H1 (cell line): ENCODE data around the gene DYNC1LI1. TPM values are rescaled to one million over a fixed set of nuclear protein-coding genes. Genes with fewer than 3 reads are reported as not detected.

Experiments used
- CTCF ChIA-PET: fragments of 300-600 bp; sonication (Branson Sonifier 250); formaldehyde crosslinking; loops from one replicate; lab custom pipeline; 2021; ENCODE audit not compliant: partially characterized antibody; lab: Charles Lee
- POLR2A ChIA-PET: fragments of 300-600 bp; sonication (Branson Sonifier 250); formaldehyde crosslinking; loops from one replicate; lab custom pipeline; 2021; ENCODE audit warnings: inconsistent platforms; ENCODE audit not compliant: partially characterized antibody; lab: Charles Lee
- DNase-seq, 2 experiments: peaks; one replicate each; pipeline versions ENCODE4 v3.0.0 to v3.0.0-alpha.2; 2010 to 2022; ENCODE audit warnings: low spot score in 2 of 2, low read depth in 1 of 2, mixed read lengths in 1 of 2
- FAIRE-seq: peaks from 2 replicates; lab custom pipeline; 2011; peaks lifted over from hg19 to GRCh38; lab: Jason Lieb, UNC
- H2AFZ ChIP-seq: 2 replicates; pipeline ENCODE4 v1.8.1; 2012; ENCODE audit warnings: low read length, inconsistent platforms
- H2AK5ac ChIP-seq: 2 replicates; pipeline ENCODE4 v1.6.1; 2013; ENCODE audit warnings: low read depth, low read length
- H2BK120ac ChIP-seq: replicated peaks from 2 replicates; pipeline ENCODE3; 2013; ENCODE audit warnings: low read depth, low read length, inconsistent platforms
- H2BK12ac ChIP-seq: 2 replicates; pipeline ENCODE4 v1.6.1; 2013; ENCODE audit warnings: low read depth, low read length
- H2BK15ac ChIP-seq: 2 replicates; pipeline ENCODE4 v1.6.1; 2013; ENCODE audit warnings: low read length
- H2BK20ac ChIP-seq: 2 replicates; pipeline ENCODE4 v1.6.1; 2013; ENCODE audit warnings: low read length
- H2BK5ac ChIP-seq: 2 replicates; pipeline ENCODE4 v1.6.1; 2013; ENCODE audit warnings: low read depth, low read length
- H3K14ac ChIP-seq: 2 replicates; pipeline ENCODE4 v1.6.1; 2013; ENCODE audit warnings: inconsistent platforms; ENCODE audit not compliant: insufficient read length
- H3K18ac ChIP-seq: 2 replicates; pipeline ENCODE4 v1.6.1; 2013; ENCODE audit warnings: low read length; ENCODE audit errors: extremely low read depth
- H3K23ac ChIP-seq: 2 replicates; pipeline ENCODE4 v1.6.1; 2013; ENCODE audit warnings: inconsistent platforms; ENCODE audit not compliant: insufficient read length
- H3K23me2 ChIP-seq: 2 replicates; pipeline ENCODE4 v1.6.1; 2013; ENCODE audit warnings: low read depth, low read length
- H3K27ac ChIP-seq: 2 replicates; pipeline ENCODE4 v1.6.1; 2011; ENCODE audit warnings: low read depth, low read length, inconsistent platforms
- H3K27me3 ChIP-seq, 4 experiments: replicated peaks in 1 of 4; 1 replicate in 1 of 4; 2 replicates in 3 of 4; pipeline versions ENCODE4 v1.6.1 to v1.8.1; 2011 to 2013; ENCODE audit warnings: low read length in 3 of 4, mild to moderate bottlenecking in 3 of 4, inconsistent platforms in 2 of 4, mixed read lengths in 2 of 4, moderate library complexity in 1 of 4; ENCODE audit not compliant: control insufficient read depth in 3 of 4, insufficient read depth in 3 of 4; ENCODE audit errors: extremely low read depth in 1 of 4
- H3K36me3 ChIP-seq, 4 experiments: 2 replicates each; pipeline versions ENCODE4 v1.6.1 to v1.8.1; 2011 to 2013; ENCODE audit warnings: mild to moderate bottlenecking in 4 of 4, low read length in 3 of 4, moderate library complexity in 2 of 4, control low read depth in 1 of 4, inconsistent platforms in 1 of 4; ENCODE audit not compliant: insufficient read depth in 4 of 4, control insufficient read depth in 2 of 4
- H3K4ac ChIP-seq: replicated peaks from 2 replicates; pipeline ENCODE3; 2013; ENCODE audit warnings: low read length, low read depth, mixed read lengths, inconsistent platforms; ENCODE audit not compliant: insufficient read length
- H3K4me1 ChIP-seq, 4 experiments: replicated peaks in 1 of 4; 1 replicate in 1 of 4; 2 replicates in 3 of 4; pipeline versions ENCODE4 v1.6.1 to v1.8.1; 2011 to 2013; ENCODE audit warnings: low read length in 3 of 4, inconsistent platforms in 2 of 4, mixed read lengths in 1 of 4; ENCODE audit not compliant: insufficient read depth in 4 of 4, control insufficient read depth in 3 of 4
- H3K4me2 ChIP-seq, 2 experiments: 2 replicates each; pipeline versions ENCODE4 v1.6.1 to v1.8.1; 2011 to 2013; ENCODE audit warnings: low read depth in 2 of 2, low read length in 2 of 2, control low read depth in 1 of 2, inconsistent platforms in 1 of 2, mild to moderate bottlenecking in 1 of 2; ENCODE audit not compliant: insufficient read depth in 1 of 2
- H3K4me3 ChIP-seq, 4 experiments: fragments of 200-600, 300-600 bp in 1 of 4; sonication (generic), shearing (Covaris generic), sonication (Bioruptor Twin) in 1 of 4; 2 replicates each; pipeline versions ENCODE4 v1.5.1 to v1.8.1; 2011 to 2016; ENCODE audit warnings: low read length in 4 of 4, low read depth in 3 of 4, control low read depth in 2 of 4, inconsistent platforms in 2 of 4, mild to moderate bottlenecking in 2 of 4, mixed read lengths in 1 of 4, moderate library complexity in 1 of 4; ENCODE audit not compliant: insufficient read depth in 2 of 4; ENCODE audit errors: extremely low read depth in 1 of 4
- H3K56ac ChIP-seq: replicated peaks from 2 replicates; pipeline ENCODE3; 2013; ENCODE audit warnings: low read depth, mild to moderate bottlenecking, mixed read lengths, low read length, inconsistent platforms; ENCODE audit not compliant: insufficient read length
- H3K79me1 ChIP-seq: 2 replicates; pipeline ENCODE4 v1.6.1; 2013; ENCODE audit warnings: low read depth, low read length, control low read depth
- H3K79me2 ChIP-seq, 2 experiments: 2 replicates each; pipeline versions ENCODE4 v1.6.1 to v1.8.1; 2012 to 2013; ENCODE audit warnings: low read length in 2 of 2, mild to moderate bottlenecking in 2 of 2, inconsistent platforms in 1 of 2; ENCODE audit not compliant: insufficient read depth in 2 of 2, control insufficient read depth in 1 of 2
- H3K9ac ChIP-seq, 4 experiments: replicated peaks in 1 of 4; 1 replicate in 1 of 4; 2 replicates in 3 of 4; pipeline versions ENCODE4 v1.6.1 to v1.8.1; 2011 to 2013; ENCODE audit warnings: low read depth in 3 of 4, low read length in 3 of 4, control low read depth in 2 of 4, mild to moderate bottlenecking in 2 of 4, moderate library complexity in 2 of 4, inconsistent platforms in 1 of 4; ENCODE audit errors: extremely low read depth in 1 of 4
- H3K9me3 ChIP-seq, 2 experiments: 2 replicates each; pipeline versions ENCODE4 v1.6.1 to v1.8.1; 2012 to 2013; ENCODE audit warnings: mild to moderate bottlenecking in 2 of 2, moderate library complexity in 2 of 2, control low read depth in 1 of 2, inconsistent platforms in 1 of 2, low read depth in 1 of 2, low read length in 1 of 2, mixed read lengths in 1 of 2; ENCODE audit not compliant: insufficient read depth in 2 of 2
- H4K20me1 ChIP-seq, 2 experiments: replicated peaks in 1 of 2; 2 replicates each; pipeline versions ENCODE3 to v1.8.1; 2011 to 2013; ENCODE audit warnings: inconsistent platforms in 2 of 2, low read length in 2 of 2, mild to moderate bottlenecking in 1 of 2; ENCODE audit not compliant: insufficient read depth in 2 of 2, control insufficient read depth in 1 of 2
- H4K5ac ChIP-seq: 2 replicates; pipeline ENCODE4 v1.6.1; 2013; ENCODE audit warnings: low read length, low read depth, mixed read lengths, inconsistent platforms; ENCODE audit not compliant: insufficient read length
- H4K8ac ChIP-seq: 2 replicates; pipeline ENCODE4 v1.8.0; 2013; ENCODE audit warnings: mild to moderate bottlenecking, moderate library complexity, low read length, inconsistent platforms; ENCODE audit not compliant: insufficient read depth; ENCODE audit errors: extremely low read depth
- H4K91ac ChIP-seq: replicated peaks from 2 replicates; pipeline ENCODE3; 2013; ENCODE audit warnings: low read length, mixed read lengths, inconsistent platforms; ENCODE audit not compliant: insufficient read length
- GABPA ChIP-seq: IDR thresholded peaks from 2 replicates; pipeline ENCODE4 v1.6.1; 2011; ENCODE audit warnings: mild to moderate bottlenecking, low read length, moderate library complexity, borderline replicate concordance; ENCODE audit not compliant: insufficient read depth
- RAD21 ChIP-seq, 2 experiments: IDR thresholded peaks in 1 of 2; conservative IDR thresholded peaks in 1 of 2; 2 replicates each; pipeline ENCODE4 v1.6.1; 2011; ENCODE audit warnings: low read depth in 2 of 2, low read length in 2 of 2, improper control_type of control experiment in 1 of 2, inconsistent platforms in 1 of 2, mild to moderate bottlenecking in 1 of 2, moderate library complexity in 1 of 2
- WGBS, 2 experiments: shearing (Covaris generic) in 1 of 2; methylation state at CpG; one replicate each; pipeline versions ENCODE4 v1.1.6 to v1.1.7; 2013 to 2015; ENCODE audit warnings: low lambda C conversion rate in 2 of 2, mixed read lengths in 2 of 2, inconsistent platforms in 1 of 2, low coverage in 1 of 2, missing lambda C conversion rate in 1 of 2; ENCODE audit not compliant: insufficient replicate concordance in 2 of 2, insufficient coverage in 1 of 2, insufficient read length in 1 of 2; ENCODE audit errors: extremely low coverage in 1 of 2, missing lambda C conversion rate in 1 of 2; 5-methylcytosine and 5-hydroxymethylcytosine counted together
- polyA plus RNA-seq, 7 experiments: library from polyadenylated mRNA; depleted of rRNA in 3 of 7; stranded (reverse) in 5 of 7; unstranded in 2 of 7; fragments of >200 nt in 5 of 7; fragments of 200-250 nt in 2 of 7; gene quantifications; 1 replicate in 5 of 7; 2 replicates in 1 of 7; 4 replicates in 1 of 7; pipeline versions ENCODE4 v1.2.1 to v1.2.3, GENCODE V29; 2011 to 2013; ENCODE audit warnings: missing spikeins in 2 of 7, mixed read lengths in 2 of 7
- total RNA-seq: library from RNA; stranded (reverse); fragmentation: NEBNext Ultra II Directional; extraction: Animal tissue kit (Norgen Biotek cat#: 25700); gene quantifications from 2 replicates; pipeline ENCODE4 v1.2.1, GENCODE V29; 2021
- TF ChIP-seq, protein P1 (sequence below), 3 experiments: IDR thresholded peaks; 1 replicate in 2 of 3; 2 replicates in 1 of 3; pipeline versions ENCODE4 v1.5.1 to v1.6.1; 2011; ENCODE audit warnings: low read length in 3 of 3, mild to moderate bottlenecking in 3 of 3, inconsistent platforms in 2 of 3, low read depth in 1 of 3, moderate library complexity in 1 of 3; ENCODE audit not compliant: insufficient read depth in 1 of 3; ENCODE audit errors: control extremely low read depth in 1 of 3

The DYNC1LI1 gene
- total and polyA plus RNA-seq, 2 of the 8 experiments (the other 6 are each of a cell fraction or from before 2014, with no cell fraction given) = 13.6 to 45.1 TPM

- Histone ChIP-seq H4K5ac (no peak overlapping the region), H2AFZ (no peak overlapping the region), H3K4me1 (peaks cover 0 to 2% (median 0%) of the 10 kb centered on the region in 4 experiments; a peak in 1 of 7 replicates), H3K4ac (no peak overlapping the region), H3K23ac (no peak overlapping the region), H3K27ac (no peak overlapping the region), H3K9ac (no peak overlapping the region), H3K4me2 (no peak overlapping the region), H2BK20ac (no peak overlapping the region), H2BK120ac (no peak overlapping the region), H2AK5ac (no peak overlapping the region), H3K23me2 (peaks cover 1% of the 10 kb centered on the region; the same call in 1 of the 2 replicates), H2BK15ac (no peak overlapping the region), H3K56ac (no peak overlapping the region), H3K4me3 (no peak overlapping the region), H3K9me3 (no peaks in the 10 kb centered on the region), H3K18ac (no peak overlapping the region), H3K79me2 (no peaks in the 10 kb centered on the region), H3K79me1 (no peaks in the 10 kb centered on the region), H3K27me3 (no peaks in the 10 kb centered on the region), H3K36me3 (no peaks in the 10 kb centered on the region), H4K8ac (no peak overlapping the region), H3K14ac (no peak overlapping the region), H4K91ac (no peak overlapping the region), H4K20me1 (no peaks in the 10 kb centered on the region)
- 35% methylated on average over 3 of the region's 3 CpGs; no CpG with 5 or more reads in 1 of the 2 experiments for WGBS, 2 experiments
- CTCF ChIA-PET = interaction anchor here (0.6 to 4.5 kb wide), 31 partner anchors 9 to 393 kb away, joined by 3 to 34 read pairs (median 4); no protein-coding TSS in a partner anchor
- FAIRE-seq = peak; percentile 94
- peak in 1 of 2 experiments; percentile 75 for DNase-seq
- TF ChIP-seq, protein P1, sequence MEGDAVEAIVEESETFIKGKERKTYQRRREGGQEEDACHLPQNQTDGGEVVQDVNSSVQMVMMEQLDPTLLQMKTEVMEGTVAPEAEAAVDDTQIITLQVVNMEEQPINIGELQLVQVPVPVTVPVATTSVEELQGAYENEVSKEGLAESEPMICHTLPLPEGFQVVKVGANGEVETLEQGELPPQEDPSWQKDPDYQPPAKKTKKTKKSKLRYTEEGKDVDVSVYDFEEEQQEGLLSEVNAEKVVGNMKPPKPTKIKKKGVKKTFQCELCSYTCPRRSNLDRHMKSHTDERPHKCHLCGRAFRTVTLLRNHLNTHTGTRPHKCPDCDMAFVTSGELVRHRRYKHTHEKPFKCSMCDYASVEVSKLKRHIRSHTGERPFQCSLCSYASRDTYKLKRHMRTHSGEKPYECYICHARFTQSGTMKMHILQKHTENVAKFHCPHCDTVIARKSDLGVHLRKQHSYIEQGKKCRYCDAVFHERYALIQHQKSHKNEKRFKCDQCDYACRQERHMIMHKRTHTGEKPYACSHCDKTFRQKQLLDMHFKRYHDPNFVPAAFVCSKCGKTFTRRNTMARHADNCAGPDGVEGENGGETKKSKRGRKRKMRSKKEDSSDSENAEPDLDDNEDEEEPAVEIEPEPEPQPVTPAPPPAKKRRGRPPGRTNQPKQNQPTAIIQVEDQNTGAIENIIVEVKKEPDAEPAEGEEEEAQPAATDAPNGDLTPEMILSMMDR (IDR thresholded peaks at IDR 0.05; ENCODE audit: control extremely low read depth in 1 of 3, insufficient read depth in 1 of 3, low read depth in 1 of 3, low read length in 3 of 3) = peak in 2 of 3 experiments; percentile 85 to 90; a peak in 3 of 4 replicates
- TF ChIP-seq GABPA (no peak), RAD21 (IDR thresholded peaks at IDR 0.05 in 1 of 2, conservative IDR thresholded peaks at IDR 0.05 in 1 of 2; ENCODE audit: low read depth in 2 of 2, low read length in 2 of 2) (peak; percentile 99)
- TF ChIP-seq, all 59 proteins: peak for 2
- Histone ChIP-seq H2BK5ac (no peak overlapping the region), H2BK12ac (no peak overlapping the region)
- POLR2A ChIA-PET = interaction anchor here (0.6 to 1.4 kb wide), 3 partner anchors 60 to 391 kb away, joined by 3 to 5 read pairs (median 4); partner anchors contain the start of gene DYNC1LI1
These were observed 60.5 kb downstream of the DYNC1LI1 start for GRCh38 chr3:32510075-32510724.
